C4-2B (cell line): ENCODE measurements around the gene EGLN1.

Experiments
- H3K27ac ChIP-seq: fragments of 450-650 bp; 2 replicates; pipeline ENCODE4 v1.5.1; 2017
- CTCF ChIP-seq: fragments of 450-650 bp; conservative IDR thresholded peaks from 2 replicates; pipeline ENCODE4 v1.5.1; 2017; ENCODE audit warnings: mild to moderate bottlenecking
- ZFX ChIP-seq: fragments of 450-650 bp; IDR thresholded peaks from 2 replicates; pipeline ENCODE4 v1.6.1; 2017

EGLN1 gene

DNA sequence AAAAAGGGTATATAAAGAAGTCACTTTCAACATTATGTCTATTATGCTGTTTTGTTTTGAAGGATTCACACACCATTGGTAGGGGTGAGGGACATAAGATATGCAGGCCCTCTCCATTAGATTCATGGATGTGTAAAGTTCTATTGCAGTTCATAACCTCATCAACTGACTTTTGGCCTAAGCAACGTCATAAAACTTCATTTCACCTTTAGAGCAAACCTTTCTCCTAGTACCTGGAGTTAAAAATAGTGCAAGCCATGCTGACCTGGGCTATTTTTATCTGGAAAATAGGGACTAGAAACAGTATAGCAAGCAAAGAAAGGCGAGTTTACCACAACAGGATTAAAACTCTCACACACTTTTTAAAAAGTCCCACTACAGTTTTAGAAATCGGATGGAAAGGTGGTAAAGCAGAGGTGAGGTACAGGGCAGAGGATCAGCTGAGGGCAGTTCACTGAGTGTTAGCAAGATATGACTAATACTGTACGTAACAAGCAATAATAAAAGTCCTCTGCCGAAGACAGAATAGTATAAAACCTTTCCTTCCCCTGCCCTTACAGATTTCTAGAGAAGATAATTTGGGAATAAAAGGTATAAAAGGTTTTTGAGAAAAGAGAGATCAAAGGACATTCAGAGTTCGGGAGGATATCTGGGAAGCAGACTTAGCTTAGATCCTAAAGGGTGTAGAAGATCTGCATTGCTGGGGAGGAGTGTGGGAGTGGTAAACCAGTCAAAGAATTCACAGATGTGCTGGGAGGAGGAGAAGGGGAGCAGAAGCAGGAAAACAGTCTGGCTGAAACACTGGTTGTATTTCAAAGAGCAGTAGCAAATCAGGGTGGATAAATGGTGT, 14.3 kb downstream of the EGLN1 start:
- no peak overlapping the region for H3K27ac ChIP-seq

GRCh38 chr1:231407049-231407448, 15.0 kb downstream of the EGLN1 start:
- no peak overlapping the region for H3K27ac ChIP-seq
- no peak for TF ChIP-seq ZFX
- TF ChIP-seq CTCF: no peak

More for the DNA sequence above, 14.3 kb downstream of the EGLN1 start:
- TF ChIP-seq CTCF (no peak), ZFX (no peak)

DNA sequence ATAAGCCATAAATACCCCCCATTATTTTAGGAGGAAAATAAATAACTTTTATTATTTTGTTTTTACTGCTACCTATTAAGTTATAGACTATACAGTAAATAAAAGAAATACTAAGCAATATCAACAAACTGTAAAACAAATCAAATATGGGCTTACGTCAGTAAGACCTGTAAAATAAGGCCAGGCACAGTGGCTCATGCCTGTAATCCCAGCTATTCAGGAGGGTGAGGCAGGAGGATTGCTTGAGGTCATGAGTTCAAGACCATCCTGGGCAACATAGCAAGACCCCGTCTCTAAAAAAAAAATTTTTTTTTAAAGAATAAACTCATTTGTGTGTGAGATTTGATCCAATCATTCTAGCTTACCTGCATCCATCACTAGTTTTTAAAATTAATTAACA, 17.8 kb downstream of the EGLN1 start:
- TF ChIP-seq ZFX (no peak), CTCF (no peak)
- H3K27ac ChIP-seq: no peak overlapping the region

GRCh38 chr1:231401478-231401877, 20.6 kb downstream of the EGLN1 start:
- TF ChIP-seq CTCF: no peak
- no peak for TF ChIP-seq ZFX
- no peak overlapping the region for H3K27ac ChIP-seq

- H3K27ac ChIP-seq: no peak overlapping the region
- TF ChIP-seq CTCF (no peak), ZFX (no peak)
These were observed 24.0 kb downstream of the EGLN1 start for GRCh38 chr1:231397886-231398671.

DNA sequence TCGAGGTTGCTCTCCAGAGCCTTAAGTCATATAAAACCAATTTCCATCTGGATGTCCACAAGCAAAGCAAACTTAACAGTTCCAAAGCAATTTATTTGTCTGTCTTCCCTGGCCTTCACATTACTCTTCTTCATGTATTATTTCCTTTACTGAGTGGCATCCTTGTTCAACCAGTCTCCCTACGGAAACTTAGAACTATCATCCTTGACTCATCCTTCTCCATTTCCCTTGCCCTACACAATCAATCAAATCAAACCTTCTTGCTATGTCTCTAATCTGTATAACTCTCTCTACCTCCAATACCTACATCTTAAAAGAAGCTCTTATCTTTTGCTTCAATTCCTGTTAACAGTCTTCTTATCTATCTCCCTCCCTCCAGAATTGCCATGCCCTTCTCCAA, 25.4 kb downstream of the EGLN1 start:
- H3K27ac ChIP-seq: no peak overlapping the region
- TF ChIP-seq ZFX (no peak), CTCF (no peak)

DNA sequence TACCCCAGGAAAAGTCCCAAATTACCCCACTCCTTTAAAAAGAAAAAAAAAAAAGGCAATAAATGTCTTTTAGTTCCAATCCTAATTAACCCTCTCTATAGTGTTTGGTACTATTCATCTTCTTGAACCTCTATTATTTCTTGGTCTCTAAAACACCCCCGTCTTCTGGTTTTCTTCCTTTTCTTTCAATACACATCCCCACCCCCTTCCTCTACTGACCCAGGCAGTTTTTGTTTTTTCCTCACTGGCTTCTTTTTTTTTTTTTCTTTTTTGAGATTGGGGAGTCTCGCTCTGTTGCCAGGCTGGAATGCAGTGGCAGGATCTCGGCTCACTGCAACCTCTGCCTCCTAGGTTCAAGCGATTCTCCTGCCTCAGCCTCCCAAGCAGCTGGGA, 26.1 kb downstream of the EGLN1 start:
- no peak overlapping the region for H3K27ac ChIP-seq
- no peak for TF ChIP-seq ZFX
